Testis (tissue), 2 donors: ENCODE results near the gene RDH16.

ENCODE experiments used
- CTCF ChIP-seq, 3 experiments: fragments of 450-650 bp in 2 of 3; fragments of 200-600 bp in 1 of 3; sonication (generic) in 1 of 3; IDR thresholded peaks; one replicate each; pipeline ENCODE4 v1.5.1; 2016 to 2019; ENCODE audit warnings: antibody characterized with exemption in 3 of 3, mild to moderate bottlenecking in 2 of 3, moderate library complexity in 1 of 3
- POLR2A ChIP-seq: fragments of 450-650 bp; IDR thresholded peaks from one replicate; pipeline ENCODE4 v1.6.1; 2017; ENCODE audit warnings: antibody characterized with exemption, mild to moderate bottlenecking, moderate library complexity

GRCh38 chr12:56935752-56936151 lies 21.7 kb downstream of the RDH16 start:
- TF ChIP-seq CTCF (IDR thresholded peaks at IDR 0.05) (no peak), POLR2A (no peak)
